Measurements from ENCODE around the gene CCHCR1.
A peak's percentile ranks its signal among the peaks of the same experiment; 100 is the strongest.

CCHCR1 gene

GRCh38 chr6:31158863-31159855 lies 1.6 kb upstream of the CCHCR1 start:
- peak overlapping the region; percentile 60 for H3K27ac ChIP-seq (ENCODE audit: low read depth, low read length)
- peaks cover 14% of the 10 kb centered on the region; the same call in 1 of the 2 replicates for H3K36me3 ChIP-seq (ENCODE audit: low read length)
- peak overlapping the region; percentile 47 for H2AFZ ChIP-seq (ENCODE audit: low read depth, low read length, severe bottlenecking)

GRCh38 chr6:31158140-31158862 lies 699 bp upstream of the CCHCR1 start, which contains the start of gene TCF19:
TSS of gene TCF19 (plus strand) at chr6:31158589. CDS start at chr6:31159470, 881 bp downstream.
- Histone ChIP-seq H3K9ac (ENCODE audit: low read length) (peak within 1 kb of the TSS; percentile 76), H2AFZ (ENCODE audit: low read depth, low read length, severe bottlenecking) (peak within 1 kb of the TSS; percentile 79), H3K9me2 (replicated peaks; ENCODE audit: insufficient read depth, low read length) (no peaks in the 10 kb centered on the region), H3K36me3 (ENCODE audit: low read length) (peaks cover 15% of the 10 kb centered on the region; the same call in 1 of the 2 replicates), H3K9me3 (ENCODE audit: insufficient read depth, low read length) (no peaks in the 10 kb centered on the region), H3K4me2 (ENCODE audit: low read depth, low read length, poor library complexity, severe bottlenecking) (peak within 1 kb of the TSS; percentile 80), H4K20me1 (ENCODE audit: low read depth, low read length) (peaks cover 3% of the 10 kb centered on the region; the same call in 1 of the 2 replicates), H3K4me3 (ENCODE audit: insufficient read depth, low read length, poor library complexity, severe bottlenecking) (peak within 1 kb of the TSS; percentile 89), H3K27ac (ENCODE audit: low read depth, low read length) (peak within 1 kb of the TSS; percentile 60), H3F3A (ENCODE audit: insufficient read depth) (no peaks in the 10 kb centered on the region), H3K79me2 (ENCODE audit: insufficient read depth, low read length) (peaks cover 26% of the 10 kb centered on the region), H3K27me3 (ENCODE audit: low read length) (no peaks in the 10 kb centered on the region)
- TF ChIP-seq CTCF (IDR thresholded peaks at IDR 0.05; ENCODE audit: insufficient read depth, low read length, poor library complexity, severe bottlenecking) (no peak), EZH2phosphoT487 (conservative IDR thresholded peaks at IDR 0.05; ENCODE audit: low read length) (no peak)

More at GRCh38 chr6:31158863-31159855, 1.6 kb upstream of the CCHCR1 start:
- H3F3A ChIP-seq (ENCODE audit: insufficient read depth) = 0 out of 2 replicates have a peak, but pooled peaks cover 5% of the 10 kb centered on the region
- H3K9me3 ChIP-seq (ENCODE audit: insufficient read depth, low read length) = no peaks in the 10 kb centered on the region
- H3K79me2 ChIP-seq (ENCODE audit: insufficient read depth, low read length) = peaks cover 26% of the 10 kb centered on the region
- no peaks in the 10 kb centered on the region for H3K27me3 ChIP-seq (ENCODE audit: low read length)
- H3K9ac ChIP-seq (ENCODE audit: low read length) = peak overlapping the region; percentile 76
- peak overlapping the region; percentile 80 for H3K4me2 ChIP-seq (ENCODE audit: low read depth, low read length, poor library complexity, severe bottlenecking)
- no peaks in the 10 kb centered on the region for H3K9me2 ChIP-seq (replicated peaks; ENCODE audit: insufficient read depth, low read length)
- peaks cover 3% of the 10 kb centered on the region; the same call in 1 of the 2 replicates for H4K20me1 ChIP-seq (ENCODE audit: low read depth, low read length)
- peak overlapping the region; percentile 85 for H3K4me3 ChIP-seq (ENCODE audit: insufficient read depth, low read length, poor library complexity, severe bottlenecking)
- peak; percentile 28 for TF ChIP-seq CTCF (IDR thresholded peaks at IDR 0.05; ENCODE audit: insufficient read depth, low read length, poor library complexity, severe bottlenecking)
- TF ChIP-seq EZH2phosphoT487 (conservative IDR thresholded peaks at IDR 0.05; ENCODE audit: low read length) = no peak

GRCh38 chr6:31156641-31157040 lies 961 bp downstream of the CCHCR1 start:
- TF ChIP-seq EZH2phosphoT487 (conservative IDR thresholded peaks at IDR 0.05; ENCODE audit: low read length) (no peak), CTCF (IDR thresholded peaks at IDR 0.05; ENCODE audit: insufficient read depth, low read length, poor library complexity, severe bottlenecking) (no peak)
- peaks cover 3% of the 10 kb centered on the region; the same call in 1 of the 2 replicates for H4K20me1 ChIP-seq (ENCODE audit: low read depth, low read length)
- H3K4me2 ChIP-seq (ENCODE audit: low read depth, low read length, poor library complexity, severe bottlenecking) = peak overlapping the region; percentile 80
- no peaks in the 10 kb centered on the region for H3K9me2 ChIP-seq (replicated peaks; ENCODE audit: insufficient read depth, low read length)
- H3K27me3 ChIP-seq (ENCODE audit: low read length) = no peaks in the 10 kb centered on the region
- H3K4me3 ChIP-seq (ENCODE audit: insufficient read depth, low read length, poor library complexity, severe bottlenecking) = peak overlapping the region; percentile 89
- H3K79me2 ChIP-seq (ENCODE audit: insufficient read depth, low read length) = peaks cover 26% of the 10 kb centered on the region
- peak overlapping the region; percentile 76 for H3K9ac ChIP-seq (ENCODE audit: low read length)
- no peaks in the 10 kb centered on the region for H3F3A ChIP-seq (ENCODE audit: insufficient read depth)
- H2AFZ ChIP-seq (ENCODE audit: low read depth, low read length, severe bottlenecking) = no peak overlapping the region
- peaks cover 9% of the 10 kb centered on the region; the same call in 1 of the 2 replicates for H3K36me3 ChIP-seq (ENCODE audit: low read length)
- H3K27ac ChIP-seq (ENCODE audit: low read depth, low read length) = no peak overlapping the region
- no peaks in the 10 kb centered on the region for H3K9me3 ChIP-seq (ENCODE audit: insufficient read depth, low read length)
